Psoas muscle (tissue), 8 donors: ENCODE measurements around the gene MOXD1. TPM values are rescaled to one million over a fixed set of nuclear protein-coding genes. Genes with fewer than 3 reads are reported as not detected.

Source experiments
- ATAC-seq, 4 donors: fragments of 200-7000 bp; cut with Tn5 transposase; one replicate each; pipeline ENCODE4 v1.9.1; 2020; ENCODE audit warnings: moderate library complexity in 3 of 4, mild to moderate bottlenecking in 2 of 4
- DNase-seq, 2 donors: peaks; one replicate each; pipeline ENCODE4 v3.0.0-alpha.2; 2020
- H3K27ac ChIP-seq: fragments of 200-600 bp; one replicate; pipeline ENCODE4 v1.8.0; 2022
- H3K27me3 ChIP-seq, 3 donors: fragments of 200-600 bp in 1 of 3; one replicate each; pipeline versions ENCODE4 v1.6.1 to v1.8.0; 2013 to 2022; ENCODE audit warnings: low read length in 2 of 3, mild to moderate bottlenecking in 2 of 3, moderate library complexity in 1 of 3; ENCODE audit not compliant: insufficient read depth in 3 of 3
- H3K36me3 ChIP-seq, 2 donors: fragments of 200-600 bp in 1 of 2; one replicate each; pipeline versions ENCODE4 v1.6.1 to v1.8.0; 2013 to 2022; ENCODE audit warnings: low read depth in 1 of 2, mild to moderate bottlenecking in 1 of 2, moderate library complexity in 1 of 2; ENCODE audit not compliant: insufficient read depth in 1 of 2
- H3K4me1 ChIP-seq: fragments of 200-600 bp; one replicate; pipeline ENCODE4 v1.8.0; 2022
- H3K4me3 ChIP-seq: fragments of 200-600 bp; one replicate; pipeline ENCODE4 v1.8.0; 2022; ENCODE audit warnings: mild to moderate bottlenecking
- H3K9me3 ChIP-seq: fragments of 200-600 bp; one replicate; pipeline ENCODE4 v1.8.0; 2022
- CTCF ChIP-seq: fragments of 200-600 bp; IDR thresholded peaks from one replicate; pipeline ENCODE4 v1.8.0; 2022; ENCODE audit warnings: antibody characterized with exemption
- WGBS, 3 donors: extraction: QIAGEN DNeasy Blood & Tissue Kit; methylation state at CpG; one replicate each; pipeline versions ENCODE4 v1.1.6 to v1.1.7; 2013; 5-methylcytosine and 5-hydroxymethylcytosine counted together
- intact Hi-C, 2 donors: fragments of 100-400 bp; cut with DNase I; formaldehyde crosslinking; loops; one replicate each; pipeline versions ENCODE4 v1.11.0 to v1.14.2; 2022
- polyA plus RNA-seq, 3 donors: library from polyadenylated mRNA; stranded (reverse); fragments of 200-250 nt; gene quantifications; one replicate each; pipeline ENCODE4 v1.2.3, GENCODE V29; 2013
- total RNA-seq, 4 donors: library from RNA; stranded (reverse); fragmentation: NEBNext Ultra II Directional in 2 of 4; extraction: Animal tissue kit (Norgen Biotek cat#: 25700) in 2 of 4; gene quantifications; one replicate each; pipeline versions ENCODE4 v1.2.1 to v1.2.4, GENCODE V29; 2021 to 2023
- donor health status: healthy with polysubstance abuse.
- donor health status: DM: no; HTN: no; CAD: no; lungs with moderate emphysema.
- donor health status: Bipolar disorder and iron deficiency.
- donor health status: healthy.
- donor health status: DM: yes; HTN: yes; CAD: no.
- donor health status: DM: no; HTN: no; CAD: no.
- donor health status: DM: no; HTN: no; CAD: no.
- donor health status: DM: yes; HTN: yes; CAD: no.

MOXD1 gene
- total and polyA plus RNA-seq, 7 donors: 0.10 to 0.58 (median 0.30) TPM; not detected in 2

- WGBS, 3 donors: 91 to 97% (median 94%) methylated on average over 4 of the region's 4 CpGs
- H3K27me3 ChIP-seq: no peaks in the 10 kb centered on the region
- TF ChIP-seq CTCF: no peak
- H3K36me3 ChIP-seq: no peaks in the 10 kb centered on the region
- intact Hi-C loops: no loop called here
- H3K4me3 ChIP-seq: no peak overlapping the region
- no peaks in the 10 kb centered on the region for H3K9me3 ChIP-seq
- ATAC-seq (no peak), DNase-seq (no peak)
- H3K4me1 ChIP-seq: no peaks in the 10 kb centered on the region
- no peak overlapping the region for H3K27ac ChIP-seq
Measured at GRCh38 chr6:132252113-132252512, 149.2 kb downstream of the MOXD1 start.

GRCh38 chr6:132251711-132252110 is 149.6 kb downstream of the MOXD1 start:
- H3K27me3 ChIP-seq: no peaks in the 10 kb centered on the region
- no peak for ATAC-seq
- no peak for TF ChIP-seq CTCF
- no peaks in the 10 kb centered on the region for H3K4me1 ChIP-seq
- no peak overlapping the region for H3K27ac ChIP-seq
- intact Hi-C loops: no loop called here
- no peak for DNase-seq
- H3K9me3 ChIP-seq: no peaks in the 10 kb centered on the region
- no peak overlapping the region for H3K4me3 ChIP-seq
- H3K36me3 ChIP-seq: no peaks in the 10 kb centered on the region

- Histone ChIP-seq H3K9me3 (no peaks in the 10 kb centered on the region), H3K27ac (no peak overlapping the region), H3K4me1 (no peaks in the 10 kb centered on the region), H3K4me3 (no peak overlapping the region), H3K36me3 (no peaks in the 10 kb centered on the region), H3K27me3 (no peaks in the 10 kb centered on the region)
- intact Hi-C loops: no loop called here
- 76 to 85% (median 81%) methylated on average over 7 of the region's 7 CpGs for WGBS, 3 donors
- no peak for DNase-seq
- ATAC-seq: no peak
- no peak for TF ChIP-seq CTCF
Measured at GRCh38 chr6:132247381-132248159, 153.7 kb downstream of the MOXD1 start.

GRCh38 chr6:132246632-132247270 is 154.5 kb downstream of the MOXD1 start:
- TF ChIP-seq CTCF: no peak
- WGBS, 3 donors: 89 to 92% (median 89%) methylated on average over 16 of the region's 16 CpGs

More at GRCh38 chr6:132246632-132247270, 154.5 kb downstream of the MOXD1 start:
- H3K27ac ChIP-seq: no peak overlapping the region
- intact Hi-C loops: no loop called here
- no peak overlapping the region for H3K4me3 ChIP-seq
- H3K4me1 ChIP-seq: no peaks in the 10 kb centered on the region
- no peak for DNase-seq
- H3K27me3 ChIP-seq: no peaks in the 10 kb centered on the region
- no peaks in the 10 kb centered on the region for H3K36me3 ChIP-seq
- no peak for ATAC-seq
- no peaks in the 10 kb centered on the region for H3K9me3 ChIP-seq
